Smooth muscle cell (in vitro differentiated cells): ENCODE measurements around the gene POU2F3. TPM values are rescaled to one million over a fixed set of nuclear protein-coding genes. Genes with fewer than 3 reads are reported as not detected.
A peak's percentile ranks its signal among the peaks of the same experiment; 100 is the strongest.

Source experiments
- DNase-seq: peaks from one replicate; lab custom pipeline; 2025; ENCODE audit not compliant: unreplicated experiment; lab: John Stamatoyannopoulos, UW
- H2AFZ ChIP-seq: fragments of 200-600 bp; sonication (generic); 2 replicates; pipeline ENCODE4 v1.6.0; 2016; ENCODE audit warnings: antibody characterized with exemption, low read depth, mild to moderate bottlenecking
- H3F3A ChIP-seq: fragments of 200-600 bp; sonication (generic); 2 replicates; pipeline ENCODE4 v1.6.0; 2017; ENCODE audit warnings: antibody characterized with exemption, low read depth
- H3K27ac ChIP-seq: fragments of 200-600 bp; sonication (generic); 2 replicates; pipeline ENCODE4 v1.5.1; 2016; ENCODE audit warnings: low read depth, mild to moderate bottlenecking
- H3K27me3 ChIP-seq: fragments of 200-600 bp; sonication (generic); 2 replicates; pipeline ENCODE4 v1.6.1; 2016; ENCODE audit warnings: low read depth, mild to moderate bottlenecking
- H3K36me3 ChIP-seq: fragments of 200-600 bp; sonication (generic); 2 replicates; pipeline ENCODE4 v1.5.1; 2016; ENCODE audit warnings: low read depth
- H3K4me1 ChIP-seq: fragments of 200-600 bp; sonication (generic); 2 replicates; pipeline ENCODE4 v1.5.1; 2016; ENCODE audit warnings: low read depth
- H3K4me2 ChIP-seq: fragments of 200-600 bp; sonication (generic); 2 replicates; pipeline ENCODE4 v1.6.0; 2016; ENCODE audit warnings: mild to moderate bottlenecking
- H3K4me3 ChIP-seq: fragments of 200-600 bp; sonication (generic); 2 replicates; pipeline ENCODE4 v1.5.1; 2016; ENCODE audit warnings: mild to moderate bottlenecking
- H3K79me2 ChIP-seq: fragments of 200-600 bp; sonication (generic); 2 replicates; pipeline ENCODE4 v1.6.0; 2016; ENCODE audit warnings: low read depth, mild to moderate bottlenecking
- H3K9ac ChIP-seq: fragments of 200-600 bp; sonication (generic); 2 replicates; pipeline ENCODE4 v1.6.0; 2016; ENCODE audit warnings: low read depth
- H3K9me3 ChIP-seq: fragments of 200-600 bp; sonication (generic); replicated peaks from 2 replicates; pipeline ENCODE4 v1.5.1; 2016; ENCODE audit warnings: low read depth
- H4K20me1 ChIP-seq: fragments of 200-600 bp; sonication (generic); 2 replicates; pipeline ENCODE4 v1.6.0; 2016; ENCODE audit warnings: low read depth
- CTCF ChIP-seq: fragments of 200-600 bp; sonication (generic); IDR thresholded peaks from 2 replicates; pipeline ENCODE4 v1.5.1; 2017; ENCODE audit warnings: borderline replicate concordance, mild to moderate bottlenecking, antibody characterized with exemption; ENCODE audit not compliant: insufficient read depth, poor library complexity, severe bottlenecking
- WGBS: methylation state at CpG from one replicate; pipeline ENCODE4 v1.1.7; 2016; ENCODE audit warnings: low lambda C conversion rate; 5-methylcytosine and 5-hydroxymethylcytosine counted together
- polyA plus RNA-seq: library from polyadenylated mRNA; unstranded; fragments of >200 nt; fragmentation: Nextera tagmentation; extraction: Ambion mirVana; gene quantifications from 2 replicates; pipeline ENCODE4 v1.2.1, GENCODE V29; 2016
- total RNA-seq: library from RNA; depleted of rRNA; stranded (reverse); fragments of >200 nt; gene quantifications from 2 replicates; pipeline ENCODE4 v1.2.3, GENCODE V29; 2014

POU2F3 gene
- total and polyA plus RNA-seq, 2 experiments from 2014 or later: 2.8 TPM; not detected in 1

GRCh38 chr11:120235024-120235628, 4.8 kb upstream of the POU2F3 start:
- H3K9me3 ChIP-seq: no peaks in the 10 kb centered on the region
- TF ChIP-seq CTCF: peak; percentile 89
- no peaks in the 10 kb centered on the region for H3K4me1 ChIP-seq
- H3K9ac ChIP-seq: no peak overlapping the region
- DNase-seq: no peak
- H3K79me2 ChIP-seq: no peaks in the 10 kb centered on the region
- no peak overlapping the region for H3K4me2 ChIP-seq
- WGBS: 11% methylated on average over 8 of the region's 8 CpGs
- H3K27ac ChIP-seq: no peak overlapping the region
- H3F3A ChIP-seq: no peaks in the 10 kb centered on the region
- no peaks in the 10 kb centered on the region for H3K36me3 ChIP-seq
- no peaks in the 10 kb centered on the region for H4K20me1 ChIP-seq
- peaks cover 32% of the 10 kb centered on the region for H3K27me3 ChIP-seq
- H3K4me3 ChIP-seq: no peak overlapping the region
- no peak overlapping the region for H2AFZ ChIP-seq

- no peaks in the 10 kb centered on the region for H3K4me1 ChIP-seq
- H4K20me1 ChIP-seq: no peaks in the 10 kb centered on the region
- WGBS: 38% methylated on average over 5 of the region's 5 CpGs
- no peak overlapping the region for H3K9ac ChIP-seq
- no peaks in the 10 kb centered on the region for H3K9me3 ChIP-seq
- peaks cover 45% of the 10 kb centered on the region for H3K27me3 ChIP-seq
- no peak overlapping the region for H2AFZ ChIP-seq
- H3K4me3 ChIP-seq: no peak overlapping the region
- DNase-seq: no peak
- no peaks in the 10 kb centered on the region for H3K36me3 ChIP-seq
- no peak overlapping the region for H3K27ac ChIP-seq
- no peak for TF ChIP-seq CTCF
- H3F3A ChIP-seq: no peaks in the 10 kb centered on the region
- H3K4me2 ChIP-seq: no peak overlapping the region
- H3K79me2 ChIP-seq: no peaks in the 10 kb centered on the region
Observed at GRCh38 chr11:120236169-120237107, 3.5 kb upstream of the POU2F3 start.

GRCh38 chr11:120238968-120239620, 846 bp upstream of the POU2F3 start:
- no peaks in the 10 kb centered on the region for H3F3A ChIP-seq
- no peaks in the 10 kb centered on the region for H3K36me3 ChIP-seq
- no peak for DNase-seq
- no peak for TF ChIP-seq CTCF
- no peaks in the 10 kb centered on the region for H4K20me1 ChIP-seq
- H3K27ac ChIP-seq: no peak overlapping the region
- H2AFZ ChIP-seq: no peak overlapping the region
- H3K9me3 ChIP-seq: no peaks in the 10 kb centered on the region
- H3K4me3 ChIP-seq: no peak overlapping the region
- no peak overlapping the region for H3K9ac ChIP-seq
- H3K79me2 ChIP-seq: no peaks in the 10 kb centered on the region
- WGBS: 76% methylated on average over 11 of the region's 11 CpGs
- no peak overlapping the region for H3K4me2 ChIP-seq
- H3K4me1 ChIP-seq: no peaks in the 10 kb centered on the region
- H3K27me3 ChIP-seq: peaks cover 67% of the 10 kb centered on the region
